H1 (cell line): Measurements from ENCODE around the gene CD38. TPM values are rescaled to one million over a fixed set of nuclear protein-coding genes. Genes with fewer than 3 reads are reported as not detected.

ENCODE experiments used
- CTCF ChIA-PET: fragments of 300-600 bp; sonication (Branson Sonifier 250); formaldehyde crosslinking; loops from one replicate; lab custom pipeline; 2021; ENCODE audit not compliant: partially characterized antibody; lab: Charles Lee
- POLR2A ChIA-PET: fragments of 300-600 bp; sonication (Branson Sonifier 250); formaldehyde crosslinking; loops from one replicate; lab custom pipeline; 2021; ENCODE audit warnings: inconsistent platforms; ENCODE audit not compliant: partially characterized antibody; lab: Charles Lee
- DNase-seq, 2 experiments: peaks; one replicate each; pipeline versions ENCODE4 v3.0.0 to v3.0.0-alpha.2; 2010 to 2022; ENCODE audit warnings: low spot score in 2 of 2, low read depth in 1 of 2, mixed read lengths in 1 of 2
- FAIRE-seq: peaks from 2 replicates; lab custom pipeline; 2011; peaks lifted over from hg19 to GRCh38; lab: Jason Lieb, UNC
- H2AFZ ChIP-seq: 2 replicates; pipeline ENCODE4 v1.8.1; 2012; ENCODE audit warnings: low read length, inconsistent platforms
- H2AK5ac ChIP-seq: 2 replicates; pipeline ENCODE4 v1.6.1; 2013; ENCODE audit warnings: low read depth, low read length
- H2BK120ac ChIP-seq: replicated peaks from 2 replicates; pipeline ENCODE3; 2013; ENCODE audit warnings: low read depth, low read length, inconsistent platforms
- H2BK12ac ChIP-seq: 2 replicates; pipeline ENCODE4 v1.6.1; 2013; ENCODE audit warnings: low read depth, low read length
- H2BK15ac ChIP-seq: 2 replicates; pipeline ENCODE4 v1.6.1; 2013; ENCODE audit warnings: low read length
- H2BK20ac ChIP-seq: 2 replicates; pipeline ENCODE4 v1.6.1; 2013; ENCODE audit warnings: low read length
- H2BK5ac ChIP-seq: 2 replicates; pipeline ENCODE4 v1.6.1; 2013; ENCODE audit warnings: low read depth, low read length
- H3K14ac ChIP-seq: 2 replicates; pipeline ENCODE4 v1.6.1; 2013; ENCODE audit warnings: inconsistent platforms; ENCODE audit not compliant: insufficient read length
- H3K18ac ChIP-seq: 2 replicates; pipeline ENCODE4 v1.6.1; 2013; ENCODE audit warnings: low read length; ENCODE audit errors: extremely low read depth
- H3K23ac ChIP-seq: 2 replicates; pipeline ENCODE4 v1.6.1; 2013; ENCODE audit warnings: inconsistent platforms; ENCODE audit not compliant: insufficient read length
- H3K23me2 ChIP-seq: 2 replicates; pipeline ENCODE4 v1.6.1; 2013; ENCODE audit warnings: low read depth, low read length
- H3K27ac ChIP-seq: 2 replicates; pipeline ENCODE4 v1.6.1; 2011; ENCODE audit warnings: low read depth, low read length, inconsistent platforms
- H3K27me3 ChIP-seq, 4 experiments: replicated peaks in 1 of 4; 1 replicate in 1 of 4; 2 replicates in 3 of 4; pipeline versions ENCODE4 v1.6.1 to v1.8.1; 2011 to 2013; ENCODE audit warnings: low read length in 3 of 4, mild to moderate bottlenecking in 3 of 4, inconsistent platforms in 2 of 4, mixed read lengths in 2 of 4, moderate library complexity in 1 of 4; ENCODE audit not compliant: control insufficient read depth in 3 of 4, insufficient read depth in 3 of 4; ENCODE audit errors: extremely low read depth in 1 of 4
- H3K36me3 ChIP-seq, 4 experiments: 2 replicates each; pipeline versions ENCODE4 v1.6.1 to v1.8.1; 2011 to 2013; ENCODE audit warnings: mild to moderate bottlenecking in 4 of 4, low read length in 3 of 4, moderate library complexity in 2 of 4, control low read depth in 1 of 4, inconsistent platforms in 1 of 4; ENCODE audit not compliant: insufficient read depth in 4 of 4, control insufficient read depth in 2 of 4
- H3K4ac ChIP-seq: replicated peaks from 2 replicates; pipeline ENCODE3; 2013; ENCODE audit warnings: low read length, low read depth, mixed read lengths, inconsistent platforms; ENCODE audit not compliant: insufficient read length
- H3K4me1 ChIP-seq, 4 experiments: replicated peaks in 1 of 4; 1 replicate in 1 of 4; 2 replicates in 3 of 4; pipeline versions ENCODE4 v1.6.1 to v1.8.1; 2011 to 2013; ENCODE audit warnings: low read length in 3 of 4, inconsistent platforms in 2 of 4, mixed read lengths in 1 of 4; ENCODE audit not compliant: insufficient read depth in 4 of 4, control insufficient read depth in 3 of 4
- H3K4me2 ChIP-seq, 2 experiments: 2 replicates each; pipeline versions ENCODE4 v1.6.1 to v1.8.1; 2011 to 2013; ENCODE audit warnings: low read depth in 2 of 2, low read length in 2 of 2, control low read depth in 1 of 2, inconsistent platforms in 1 of 2, mild to moderate bottlenecking in 1 of 2; ENCODE audit not compliant: insufficient read depth in 1 of 2
- H3K4me3 ChIP-seq, 4 experiments: fragments of 200-600, 300-600 bp in 1 of 4; sonication (generic), shearing (Covaris generic), sonication (Bioruptor Twin) in 1 of 4; 2 replicates each; pipeline versions ENCODE4 v1.5.1 to v1.8.1; 2011 to 2016; ENCODE audit warnings: low read length in 4 of 4, low read depth in 3 of 4, control low read depth in 2 of 4, inconsistent platforms in 2 of 4, mild to moderate bottlenecking in 2 of 4, mixed read lengths in 1 of 4, moderate library complexity in 1 of 4; ENCODE audit not compliant: insufficient read depth in 2 of 4; ENCODE audit errors: extremely low read depth in 1 of 4
- H3K56ac ChIP-seq: replicated peaks from 2 replicates; pipeline ENCODE3; 2013; ENCODE audit warnings: low read depth, mild to moderate bottlenecking, mixed read lengths, low read length, inconsistent platforms; ENCODE audit not compliant: insufficient read length
- H3K79me1 ChIP-seq: 2 replicates; pipeline ENCODE4 v1.6.1; 2013; ENCODE audit warnings: low read depth, low read length, control low read depth
- H3K79me2 ChIP-seq, 2 experiments: 2 replicates each; pipeline versions ENCODE4 v1.6.1 to v1.8.1; 2012 to 2013; ENCODE audit warnings: low read length in 2 of 2, mild to moderate bottlenecking in 2 of 2, inconsistent platforms in 1 of 2; ENCODE audit not compliant: insufficient read depth in 2 of 2, control insufficient read depth in 1 of 2
- H3K9ac ChIP-seq, 4 experiments: replicated peaks in 1 of 4; 1 replicate in 1 of 4; 2 replicates in 3 of 4; pipeline versions ENCODE4 v1.6.1 to v1.8.1; 2011 to 2013; ENCODE audit warnings: low read depth in 3 of 4, low read length in 3 of 4, control low read depth in 2 of 4, mild to moderate bottlenecking in 2 of 4, moderate library complexity in 2 of 4, inconsistent platforms in 1 of 4; ENCODE audit errors: extremely low read depth in 1 of 4
- H3K9me3 ChIP-seq, 2 experiments: 2 replicates each; pipeline versions ENCODE4 v1.6.1 to v1.8.1; 2012 to 2013; ENCODE audit warnings: mild to moderate bottlenecking in 2 of 2, moderate library complexity in 2 of 2, control low read depth in 1 of 2, inconsistent platforms in 1 of 2, low read depth in 1 of 2, low read length in 1 of 2, mixed read lengths in 1 of 2; ENCODE audit not compliant: insufficient read depth in 2 of 2
- H4K20me1 ChIP-seq, 2 experiments: replicated peaks in 1 of 2; 2 replicates each; pipeline versions ENCODE3 to v1.8.1; 2011 to 2013; ENCODE audit warnings: inconsistent platforms in 2 of 2, low read length in 2 of 2, mild to moderate bottlenecking in 1 of 2; ENCODE audit not compliant: insufficient read depth in 2 of 2, control insufficient read depth in 1 of 2
- H4K5ac ChIP-seq: 2 replicates; pipeline ENCODE4 v1.6.1; 2013; ENCODE audit warnings: low read length, low read depth, mixed read lengths, inconsistent platforms; ENCODE audit not compliant: insufficient read length
- H4K8ac ChIP-seq: 2 replicates; pipeline ENCODE4 v1.8.0; 2013; ENCODE audit warnings: mild to moderate bottlenecking, moderate library complexity, low read length, inconsistent platforms; ENCODE audit not compliant: insufficient read depth; ENCODE audit errors: extremely low read depth
- H4K91ac ChIP-seq: replicated peaks from 2 replicates; pipeline ENCODE3; 2013; ENCODE audit warnings: low read length, mixed read lengths, inconsistent platforms; ENCODE audit not compliant: insufficient read length
- GABPA ChIP-seq: IDR thresholded peaks from 2 replicates; pipeline ENCODE4 v1.6.1; 2011; ENCODE audit warnings: mild to moderate bottlenecking, low read length, moderate library complexity, borderline replicate concordance; ENCODE audit not compliant: insufficient read depth
- HDAC6 ChIP-seq: IDR thresholded peaks from one replicate; pipeline ENCODE4 v1.7.1; 2012; ENCODE audit warnings: low read depth, mild to moderate bottlenecking, inconsistent platforms, low read length, moderate library complexity
- POLR2A ChIP-seq, 2 experiments: IDR thresholded peaks; 1 replicate in 1 of 2; 2 replicates in 1 of 2; pipeline ENCODE4 v1.6.1; 2011; ENCODE audit warnings: low read depth in 2 of 2, low read length in 2 of 2, mild to moderate bottlenecking in 2 of 2; ENCODE audit errors: control extremely low read depth in 1 of 2
- WGBS, 2 experiments: shearing (Covaris generic) in 1 of 2; methylation state at CpG; one replicate each; pipeline versions ENCODE4 v1.1.6 to v1.1.7; 2013 to 2015; ENCODE audit warnings: low lambda C conversion rate in 2 of 2, mixed read lengths in 2 of 2, inconsistent platforms in 1 of 2, low coverage in 1 of 2, missing lambda C conversion rate in 1 of 2; ENCODE audit not compliant: insufficient replicate concordance in 2 of 2, insufficient coverage in 1 of 2, insufficient read length in 1 of 2; ENCODE audit errors: extremely low coverage in 1 of 2, missing lambda C conversion rate in 1 of 2; 5-methylcytosine and 5-hydroxymethylcytosine counted together
- polyA plus RNA-seq, 7 experiments: library from polyadenylated mRNA; depleted of rRNA in 3 of 7; stranded (reverse) in 5 of 7; unstranded in 2 of 7; fragments of >200 nt in 5 of 7; fragments of 200-250 nt in 2 of 7; gene quantifications; 1 replicate in 5 of 7; 2 replicates in 1 of 7; 4 replicates in 1 of 7; pipeline versions ENCODE4 v1.2.1 to v1.2.3, GENCODE V29; 2011 to 2013; ENCODE audit warnings: missing spikeins in 2 of 7, mixed read lengths in 2 of 7
- total RNA-seq: library from RNA; stranded (reverse); fragmentation: NEBNext Ultra II Directional; extraction: Animal tissue kit (Norgen Biotek cat#: 25700); gene quantifications from 2 replicates; pipeline ENCODE4 v1.2.1, GENCODE V29; 2021

The CD38 gene
- total and polyA plus RNA-seq, 2 of the 8 experiments (the other 6 are each of a cell fraction or from before 2014, with no cell fraction given): 0.14 to 0.24 TPM

DNA sequence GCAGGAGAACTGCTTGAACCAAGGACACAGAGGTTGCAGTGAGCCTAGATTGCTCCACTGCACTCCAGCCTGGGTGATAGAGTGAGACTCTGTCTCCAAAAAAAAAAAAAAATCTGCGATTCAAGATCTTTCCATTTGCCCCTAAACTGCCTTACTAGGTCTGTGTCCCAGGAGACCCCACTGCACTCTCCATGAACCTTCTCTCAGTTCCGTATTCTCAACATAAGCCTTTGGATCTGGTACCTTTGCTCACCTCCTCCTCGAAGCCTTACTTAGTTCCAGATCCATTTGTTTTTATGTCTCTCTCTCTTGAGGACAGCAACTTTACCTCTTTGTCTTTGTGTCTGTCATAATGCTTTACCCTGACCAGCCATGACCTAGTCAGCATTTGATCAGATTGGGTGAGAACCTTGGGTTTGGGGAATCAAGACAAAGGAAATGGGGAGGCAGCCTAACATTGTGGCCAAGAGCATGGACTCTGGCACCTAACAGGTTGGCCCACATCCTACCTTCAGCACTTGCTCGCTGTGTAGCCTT is 41.5 kb upstream of the CD38 start:
- H2BK15ac ChIP-seq: no peak overlapping the region
- FAIRE-seq (no peak), DNase-seq (no peak)
- no peak overlapping the region for H3K18ac ChIP-seq
- no peaks in the 10 kb centered on the region for H4K20me1 ChIP-seq
- H3K4me2 ChIP-seq: no peak overlapping the region
- H4K8ac ChIP-seq: no peak overlapping the region
- H4K5ac ChIP-seq: no peak overlapping the region
- H3K36me3 ChIP-seq: no peaks in the 10 kb centered on the region
- no peak overlapping the region for H3K56ac ChIP-seq
- H2BK120ac ChIP-seq: no peak overlapping the region
- no peak overlapping the region for H3K4ac ChIP-seq
- 87% methylated on average over 4 of the region's 4 CpGs; no CpG with 5 or more reads in 1 of the 2 experiments for WGBS, 2 experiments
- no peaks in the 10 kb centered on the region for H3K9me3 ChIP-seq
- ChIA-PET POLR2A (no interaction called here), CTCF (interaction anchor here (0.6 to 2.3 kb wide), 11 partner anchors 11 to 673 kb away, joined by 3 to 9 read pairs (median 4); no protein-coding TSS in a partner anchor)
- TF ChIP-seq GABPA: no peak
- TF ChIP-seq HDAC6: no peak
- TF ChIP-seq POLR2A (IDR thresholded peaks at IDR 0.05; ENCODE audit: control extremely low read depth in 1 of 2, low read depth in 2 of 2, low read length in 2 of 2): no peak
- no peak overlapping the region for H2BK20ac ChIP-seq
- no peaks in the 10 kb centered on the region for H3K79me2 ChIP-seq
- no peak overlapping the region for H2AFZ ChIP-seq
- no peak overlapping the region for H2BK12ac ChIP-seq
- no peaks in the 10 kb centered on the region for H3K4me1 ChIP-seq
- H3K14ac ChIP-seq: no peak overlapping the region
- H3K23me2 ChIP-seq: no peaks in the 10 kb centered on the region; the same call in 1 of the 2 replicates
- H3K23ac ChIP-seq: no peak overlapping the region
- no peak overlapping the region for H3K9ac ChIP-seq
- H3K27ac ChIP-seq: no peak overlapping the region
- H2BK5ac ChIP-seq: no peak overlapping the region
- no peak overlapping the region for H2AK5ac ChIP-seq
- no peaks in the 10 kb centered on the region for H3K27me3 ChIP-seq
- H3K4me3 ChIP-seq: no peak overlapping the region
- H3K79me1 ChIP-seq: no peaks in the 10 kb centered on the region
- H4K91ac ChIP-seq: no peak overlapping the region
